EL (cell line): ENCODE data around the gene CRADD.
"Not testable (repeated sequence)": the region's sequence is repeated elsewhere in the genome, so short reads cannot be mapped to it uniquely, and the experiment has no call there.

Experiments used
- DNase-seq: peaks from one replicate; pipeline ENCODE4 v3.0.0-alpha.2; 2016

CRADD gene

GRCh38 chr12:93850481-93851256, 173.5 kb downstream of the CRADD start:
- DNase-seq: no peak

- DNase-seq: no peak
Measured at GRCh38 chr12:93851257-93851671, 174.1 kb downstream of the CRADD start.

GRCh38 chr12:93852173-93852591, 175.0 kb downstream of the CRADD start:
- DNase-seq: no peak

- no peak for DNase-seq
Measured at GRCh38 chr12:93853698-93854478, 176.7 kb downstream of the CRADD start.

- DNase-seq: no peak
Measured at GRCh38 chr12:93855261-93855660, 178.1 kb downstream of the CRADD start.

- DNase-seq: no peak
Measured at GRCh38 chr12:93856611-93857010, 179.4 kb downstream of the CRADD start.

GRCh38 chr12:93857279-93857938, 180.2 kb downstream of the CRADD start:
- peak; percentile 61 for DNase-seq

- DNase-seq: no peak
Measured at GRCh38 chr12:93857991-93858447, 180.8 kb downstream of the CRADD start.

GRCh38 chr12:93860668-93861373, 183.6 kb downstream of the CRADD start:
- DNase-seq: no peak

- no peak for DNase-seq
Measured at GRCh38 chr12:93862424-93862823, 185.2 kb downstream of the CRADD start.

- DNase-seq: no peak
Measured at GRCh38 chr12:93865751-93866150, 188.6 kb downstream of the CRADD start.

GRCh38 chr12:93868771-93869170, 191.6 kb downstream of the CRADD start:
- no peak for DNase-seq

- no peak for DNase-seq
Measured at GRCh38 chr12:93870020-93870795, 193.0 kb downstream of the CRADD start.

- not testable (repeated sequence) for DNase-seq
Measured at GRCh38 chr12:93871566-93871965, 194.4 kb downstream of the CRADD start.

GRCh38 chr12:93873561-93873960, 196.4 kb downstream of the CRADD start:
- no peak for DNase-seq

GRCh38 chr12:93875157-93875556, 198.0 kb downstream of the CRADD start:
- no peak for DNase-seq

- DNase-seq: no peak
Measured at GRCh38 chr12:93876360-93876759, 199.2 kb downstream of the CRADD start.

GRCh38 chr12:93877446-93877845, 200.3 kb downstream of the CRADD start:
- DNase-seq: no peak

- peak; percentile 86 for DNase-seq
Measured at GRCh38 chr12:93879476-93880421, 202.6 kb downstream of the CRADD start.

GRCh38 chr12:93880853-93881522, 203.8 kb downstream of the CRADD start:
- no peak for DNase-seq
